ENCODE measurements around the gene AKAP13.

AKAP13 gene

GRCh38 chr15:85403745-85404144 lies 23.3 kb downstream of the AKAP13 start:
- FAIRE-seq (no peak), DNase-seq (ENCODE audit: insufficient read length, low spot score) (no peak)
- TF ChIP-seq CTCF (IDR thresholded peaks at IDR 0.05; ENCODE audit: insufficient read depth, missing control alignments): no peak

- TF ChIP-seq CTCF (IDR thresholded peaks at IDR 0.05; ENCODE audit: insufficient read depth, missing control alignments): no peak
- peak; percentile 16 for FAIRE-seq
- DNase-seq (ENCODE audit: insufficient read length, low spot score): no peak
Observed at GRCh38 chr15:85404176-85404917, 23.9 kb downstream of the AKAP13 start.

- TF ChIP-seq CTCF (IDR thresholded peaks at IDR 0.05; ENCODE audit: insufficient read depth, missing control alignments): no peak
- FAIRE-seq (no peak), DNase-seq (ENCODE audit: insufficient read length, low spot score) (no peak)
Observed at GRCh38 chr15:85404918-85405866, 24.8 kb downstream of the AKAP13 start.

- no peak for FAIRE-seq
- no peak for DNase-seq (ENCODE audit: insufficient read length, low spot score)
- TF ChIP-seq CTCF (IDR thresholded peaks at IDR 0.05; ENCODE audit: insufficient read depth, missing control alignments): no peak
Observed at GRCh38 chr15:85406916-85407315, 26.5 kb downstream of the AKAP13 start.

GRCh38 chr15:85407421-85408269 lies 27.2 kb downstream of the AKAP13 start:
- FAIRE-seq: no peak
- no peak for TF ChIP-seq CTCF (IDR thresholded peaks at IDR 0.05; ENCODE audit: insufficient read depth, missing control alignments)
- no peak for DNase-seq (ENCODE audit: insufficient read length, low spot score)

- no peak for DNase-seq (ENCODE audit: insufficient read length, low spot score)
- no peak for TF ChIP-seq CTCF (IDR thresholded peaks at IDR 0.05; ENCODE audit: insufficient read depth, missing control alignments)
- FAIRE-seq: no peak
Observed at GRCh38 chr15:85408270-85408746, 27.9 kb downstream of the AKAP13 start.

Measured in D721Med (cell line).